T-helper 1 cell (primary cell): ENCODE measurements around the gene STAT6.

Experiments
- DNase-seq, 5 donors: peaks; one replicate each; pipeline ENCODE4 v3.0.0-alpha.2; 2012 to 2020

STAT6 gene

GRCh38 chr12:57145460-57146059, 34.4 kb upstream of the STAT6 start:
- DNase-seq = no peak

GRCh38 chr12:57143454-57143853, 32.3 kb upstream of the STAT6 start:
- no peak for DNase-seq

- DNase-seq = no peak
Measured at GRCh38 chr12:57142727-57143126, 31.6 kb upstream of the STAT6 start.

- DNase-seq = no peak
Measured at GRCh38 chr12:57142121-57142520, 31.0 kb upstream of the STAT6 start.

- DNase-seq = no peak
Measured at GRCh38 chr12:57141249-57141648, 30.1 kb upstream of the STAT6 start.

- DNase-seq = no peak
Measured at GRCh38 chr12:57139796-57140649, 28.9 kb upstream of the STAT6 start.

- DNase-seq = no peak
Measured at GRCh38 chr12:57138526-57139272, 27.5 kb upstream of the STAT6 start.

- no peak for DNase-seq
Measured at GRCh38 chr12:57135527-57136326, 24.6 kb upstream of the STAT6 start.

- no peak for DNase-seq
Measured at GRCh38 chr12:57134949-57135348, 23.8 kb upstream of the STAT6 start.

- DNase-seq = no peak
Measured at GRCh38 chr12:57133916-57134315, 22.8 kb upstream of the STAT6 start.

GRCh38 chr12:57133013-57133569, 21.9 kb upstream of the STAT6 start:
- no peak for DNase-seq

- DNase-seq = no peak
Measured at GRCh38 chr12:57131896-57132744, 21.0 kb upstream of the STAT6 start.

GRCh38 chr12:57130941-57131340, 19.8 kb upstream of the STAT6 start:
- DNase-seq = no peak

GRCh38 chr12:57129889-57130288, 18.7 kb upstream of the STAT6 start:
- no peak for DNase-seq

GRCh38 chr12:57129321-57129842, 18.2 kb upstream of the STAT6 start:
- no peak for DNase-seq

GRCh38 chr12:57128519-57129247, 17.5 kb upstream of the STAT6 start:
- no peak for DNase-seq

- peak; percentile 59 to 81 (median 73) for DNase-seq
Measured at GRCh38 chr12:57127726-57128518, 16.8 kb upstream of the STAT6 start, which contains the start of gene LRP1. TSS of gene LRP1 (plus strand) at chr12:57128483. CDS start at chr12:57128965, 482 bp downstream.

GRCh38 chr12:57127101-57127725, 16.1 kb upstream of the STAT6 start:
- DNase-seq = peak in 4 of 5 donors; percentile 14 to 31 (median 26)

- no peak for DNase-seq
Measured at GRCh38 chr12:57126561-57126960, 15.4 kb upstream of the STAT6 start.
